ENCODE measurements around the gene C3orf62. TPM values are rescaled to one million over a fixed set of nuclear protein-coding genes. Genes with fewer than 3 reads are reported as not detected.
"Not testable (repeated sequence)": the region's sequence is repeated elsewhere in the genome, so short reads cannot be mapped to it uniquely, and the experiment has no call there.

C3orf62 gene
- total RNA-seq, 2 donors from 2014 or later = 3.2 to 3.4 TPM

DNA sequence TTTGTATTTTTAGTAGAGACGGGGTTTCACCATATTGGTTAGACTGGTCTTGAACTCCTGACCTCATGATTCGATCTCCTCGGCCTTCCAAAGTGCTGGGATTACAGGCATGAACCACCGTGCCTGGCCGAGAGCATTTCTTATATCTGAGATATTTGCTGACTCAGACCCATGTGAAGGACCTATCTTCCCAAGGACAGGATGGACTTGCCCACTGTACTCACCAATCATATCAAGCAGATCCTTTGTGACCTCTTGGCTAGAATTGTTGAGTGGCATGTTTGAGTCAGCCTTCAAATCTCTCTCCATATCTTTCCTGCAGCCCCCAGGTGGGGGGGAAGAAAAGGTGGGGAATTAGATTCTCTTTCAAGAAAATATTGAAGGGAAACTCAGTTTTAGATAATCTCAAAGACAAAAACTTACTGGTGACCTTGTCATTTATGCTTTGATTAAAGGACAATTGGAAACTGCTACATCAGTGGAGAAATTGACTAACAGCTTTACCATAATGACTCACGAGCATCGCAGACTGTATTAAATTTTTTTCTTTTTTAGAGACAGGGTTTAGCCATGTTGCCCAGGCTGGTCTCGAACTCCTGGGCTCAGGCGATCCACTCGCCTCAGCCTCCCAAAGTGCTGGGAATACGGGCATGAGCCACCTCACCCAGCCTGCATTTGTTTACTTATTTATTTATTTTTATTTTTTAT lies 3.1 kb downstream of the C3orf62 start:
- DNase-seq = no peak
- ATAC-seq = no peak
- intact Hi-C loops (cut with DNase I) = no loop called here

DNA sequence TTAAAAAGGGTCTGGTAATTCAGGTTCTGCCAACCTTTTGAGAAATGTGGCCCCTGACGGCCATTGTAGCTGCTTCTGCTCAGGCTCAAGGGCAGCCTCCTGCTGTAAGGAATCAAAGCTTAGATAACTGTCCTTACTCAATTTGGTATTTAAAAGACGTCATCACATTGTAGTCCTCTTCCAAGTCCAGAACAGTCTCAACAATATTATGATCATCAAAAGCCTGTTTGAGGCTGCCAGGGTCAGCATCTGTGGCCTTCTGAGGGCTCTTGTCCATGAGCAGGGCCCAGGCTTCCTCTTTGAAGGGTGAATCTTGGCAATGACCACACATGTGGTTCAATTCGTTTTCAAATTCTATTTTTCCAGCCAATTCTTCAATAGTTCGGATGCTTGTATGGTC lies 6.0 kb downstream of the C3orf62 start:
- intact Hi-C loops (cut with DNase I) = no loop called here
- ATAC-seq (no peak), DNase-seq (no peak)

DNA sequence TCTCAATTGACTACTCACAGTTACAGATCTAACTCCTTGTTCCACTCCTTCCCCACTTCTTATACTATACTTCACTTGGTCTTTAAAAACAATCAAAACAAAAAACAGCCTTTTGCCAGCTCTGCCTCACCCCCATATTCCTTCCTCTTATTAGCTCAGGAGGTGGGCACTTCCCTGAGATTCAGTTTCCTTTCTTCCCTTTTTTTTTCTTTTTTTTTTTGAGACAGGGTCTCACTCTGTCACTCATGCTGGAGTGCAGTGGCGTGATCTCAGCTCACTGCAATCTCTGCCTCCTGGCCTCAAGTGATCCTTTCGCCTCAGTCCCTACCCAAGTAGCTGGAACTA lies 6.9 kb downstream of the C3orf62 start:
- DNase-seq (no peak), ATAC-seq (no peak)
- intact Hi-C loops (cut with DNase I) = no loop called here

DNA sequence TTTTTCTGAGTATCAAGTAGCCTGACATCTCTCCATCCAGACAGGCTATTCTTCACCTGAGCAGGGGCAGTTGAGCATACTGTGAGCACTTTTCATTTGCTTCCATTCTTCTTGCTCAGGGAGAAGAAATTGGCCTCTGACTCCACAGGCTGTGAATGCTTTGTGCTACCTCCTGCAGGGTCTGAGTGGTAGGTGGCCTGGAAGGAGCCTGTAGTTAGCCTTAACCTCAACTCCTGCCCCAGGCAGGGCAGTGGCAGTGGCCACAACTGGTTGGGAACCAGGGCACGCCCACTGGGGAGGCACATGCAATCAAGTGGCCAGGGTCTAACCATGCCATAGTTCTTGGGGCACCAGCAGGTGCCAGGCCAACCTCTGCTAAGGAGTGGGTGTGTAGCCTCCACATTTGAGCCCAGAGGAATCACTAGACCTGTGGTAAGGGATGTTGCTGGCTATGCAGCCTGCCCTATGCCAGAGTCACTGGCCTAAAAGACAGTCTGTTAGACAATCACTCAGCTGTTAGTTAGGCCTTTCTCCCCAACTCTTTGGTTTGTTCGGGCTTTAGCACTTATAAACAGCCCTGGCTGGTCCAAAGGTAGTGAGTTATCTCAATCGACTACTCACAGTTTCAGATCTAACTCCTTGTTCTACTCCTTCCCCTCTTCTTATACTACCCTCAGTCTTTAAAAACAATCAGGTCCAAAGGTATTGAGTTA lies 7.4 kb downstream of the C3orf62 start:
- intact Hi-C loops (cut with DNase I) = no loop called here
- no peak for DNase-seq
- no peak for ATAC-seq

DNA sequence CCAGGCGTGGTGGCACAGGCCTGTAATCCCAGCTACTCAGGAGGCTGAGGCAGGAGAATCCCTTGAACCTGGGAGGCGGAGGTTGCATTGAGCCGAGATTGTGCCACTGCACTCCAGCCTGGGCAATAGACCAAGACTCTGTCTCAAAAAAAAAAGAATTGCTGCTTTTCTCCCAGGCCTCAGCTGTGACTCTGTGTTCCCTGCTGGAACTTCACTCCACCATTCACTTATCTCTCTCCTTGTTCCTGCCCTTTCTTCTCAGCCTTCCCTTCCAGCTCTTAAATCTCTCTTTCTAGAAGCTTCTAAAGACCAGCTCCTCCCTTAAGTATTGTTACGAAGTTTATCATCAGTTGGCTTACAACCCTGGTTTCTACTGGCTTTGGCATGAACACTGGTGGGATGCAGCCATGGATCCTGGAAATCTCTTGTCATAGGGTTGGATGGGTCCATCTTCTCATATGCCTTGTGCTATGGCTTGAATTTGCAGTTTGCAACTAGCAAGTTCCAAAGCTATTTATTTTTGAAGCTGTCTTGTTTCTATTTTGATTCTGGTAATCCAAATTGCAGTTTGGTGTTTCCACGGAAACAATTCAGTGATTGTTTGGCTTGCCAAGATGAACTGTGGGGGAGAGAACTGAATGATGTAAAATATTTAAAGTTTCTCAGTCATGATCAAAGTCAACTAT lies 10.5 kb downstream of the C3orf62 start:
- no peak for DNase-seq
- intact Hi-C loops (cut with DNase I) = no loop called here
- peak; percentile 26 to 36 for ATAC-seq

DNA sequence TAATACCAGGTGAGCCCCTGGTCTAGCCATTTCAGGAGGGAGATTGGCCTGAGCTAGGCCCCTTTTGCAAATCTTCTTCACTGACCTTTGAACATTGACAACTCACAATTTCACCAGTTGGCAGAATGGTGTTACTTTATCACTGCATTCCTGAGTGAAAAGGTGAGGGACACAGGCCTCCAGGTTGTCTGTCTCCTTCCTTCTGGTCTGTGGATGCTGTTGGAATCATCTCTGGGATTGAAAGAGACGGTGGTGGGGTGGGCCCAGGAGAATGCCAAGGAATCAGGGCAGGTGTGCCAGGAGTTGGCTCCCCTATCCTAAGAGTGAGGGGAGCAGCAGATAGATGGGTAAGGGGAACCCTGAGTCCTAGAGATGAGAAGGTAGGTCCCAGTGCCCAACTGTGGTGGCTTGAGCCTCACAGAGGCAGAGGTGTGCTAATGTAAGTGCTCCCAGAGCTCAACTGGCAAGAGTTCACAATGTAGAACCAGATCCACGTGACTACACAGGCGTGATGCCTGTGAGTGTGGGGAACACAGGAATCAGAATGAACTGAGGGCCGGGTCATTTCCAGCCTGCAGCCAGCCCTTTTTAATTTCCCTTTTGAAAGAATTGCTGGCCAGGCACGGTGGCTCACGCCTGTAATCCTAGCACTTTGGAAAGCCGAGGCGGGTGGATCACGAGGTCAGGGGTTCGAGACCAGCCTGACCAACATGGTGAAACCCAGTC lies 11.2 kb downstream of the C3orf62 start:
- no peak for DNase-seq
- peak in 1 of 2 donors; percentile 39 for ATAC-seq
- intact Hi-C loops (cut with DNase I) = no loop called here

DNA sequence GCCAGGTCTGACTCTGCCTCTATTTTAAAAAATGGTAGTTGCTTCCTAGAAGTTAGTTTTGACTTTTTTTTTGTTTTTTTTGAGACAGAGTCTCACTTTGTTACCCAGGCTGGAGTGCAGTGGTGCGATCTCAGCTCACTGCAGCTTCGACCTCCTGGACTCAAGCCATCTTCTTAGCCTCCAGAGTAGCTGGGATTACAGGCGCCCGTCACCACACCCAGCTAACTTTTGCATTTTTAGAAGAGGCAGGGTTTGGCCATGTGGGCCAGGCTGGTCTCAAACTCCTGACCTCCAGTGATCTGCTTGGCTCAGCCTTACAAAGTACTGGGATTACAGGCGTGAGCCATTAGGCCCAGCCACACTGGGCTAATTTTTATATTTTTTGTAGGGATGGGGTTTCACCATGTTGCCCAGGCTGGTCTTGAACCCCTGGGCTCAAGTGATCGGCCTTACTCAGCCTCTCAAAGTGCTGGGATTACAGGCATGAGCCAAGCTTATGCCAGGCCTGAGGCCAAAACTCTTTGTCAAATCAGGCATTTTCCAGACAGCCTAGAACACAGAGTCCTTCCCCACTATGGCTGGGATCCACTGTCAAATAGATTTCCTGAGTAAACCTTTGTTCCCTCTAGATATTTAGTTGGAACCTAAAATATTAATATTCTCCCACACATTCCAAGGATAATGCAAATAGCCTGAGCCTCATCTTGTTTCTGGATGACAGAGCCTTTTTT lies 13.7 kb downstream of the C3orf62 start:
- intact Hi-C loops (cut with DNase I) = no loop called here
- DNase-seq (no peak), ATAC-seq (peak in 1 of 2 donors; percentile 21)

DNA sequence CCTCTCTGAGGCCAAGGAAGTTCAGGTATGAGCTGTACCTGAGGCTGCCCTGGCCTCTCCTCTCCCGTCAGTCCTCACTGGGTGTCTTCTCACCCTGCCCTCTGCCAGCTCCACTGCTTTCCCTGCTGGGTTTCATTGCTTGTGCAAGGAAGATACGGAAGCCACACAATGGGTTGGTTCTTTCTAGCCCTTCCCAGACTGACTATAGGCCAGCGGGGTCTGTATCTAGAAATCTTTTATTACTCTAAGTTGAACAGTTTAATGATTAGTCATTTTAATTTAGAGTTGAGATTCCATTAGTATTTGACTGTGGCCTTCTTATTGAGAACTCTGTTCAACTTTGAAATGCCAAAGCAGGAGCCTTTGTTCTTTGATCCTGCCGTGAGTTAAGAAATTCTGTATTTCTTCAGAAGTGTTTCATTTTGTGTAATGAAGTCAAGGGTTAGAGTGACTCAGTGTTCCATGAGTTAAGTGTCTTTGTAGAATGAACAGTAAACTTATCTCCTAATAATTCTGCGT lies 16.2 kb downstream of the C3orf62 start:
- intact Hi-C loops (cut with DNase I) = no loop called here
- ATAC-seq (no peak), DNase-seq (no peak)

DNA sequence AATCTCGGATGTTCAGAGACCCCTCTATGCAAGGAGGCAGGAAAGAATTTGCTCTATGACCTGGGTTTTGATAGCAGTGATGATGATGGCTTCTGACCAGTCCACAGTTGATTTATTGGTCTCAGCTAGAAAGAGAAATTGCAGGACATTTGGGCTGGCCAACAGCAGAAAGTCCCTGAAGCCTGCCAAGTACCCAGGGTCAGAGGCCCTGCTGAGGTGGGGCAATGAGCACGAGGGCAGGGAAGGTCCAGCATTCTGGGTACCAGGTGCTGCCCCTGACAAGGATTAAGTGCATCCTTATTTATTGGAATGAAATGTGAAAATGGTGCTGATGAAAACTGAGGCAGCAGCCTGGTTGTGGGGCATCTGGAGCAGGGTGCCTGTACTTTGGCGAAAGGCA lies 19.8 kb downstream of the C3orf62 start:
- DNase-seq (no peak), ATAC-seq (peak in 1 of 2 donors; percentile 48)
- intact Hi-C loops (cut with DNase I) = no loop called here

DNA sequence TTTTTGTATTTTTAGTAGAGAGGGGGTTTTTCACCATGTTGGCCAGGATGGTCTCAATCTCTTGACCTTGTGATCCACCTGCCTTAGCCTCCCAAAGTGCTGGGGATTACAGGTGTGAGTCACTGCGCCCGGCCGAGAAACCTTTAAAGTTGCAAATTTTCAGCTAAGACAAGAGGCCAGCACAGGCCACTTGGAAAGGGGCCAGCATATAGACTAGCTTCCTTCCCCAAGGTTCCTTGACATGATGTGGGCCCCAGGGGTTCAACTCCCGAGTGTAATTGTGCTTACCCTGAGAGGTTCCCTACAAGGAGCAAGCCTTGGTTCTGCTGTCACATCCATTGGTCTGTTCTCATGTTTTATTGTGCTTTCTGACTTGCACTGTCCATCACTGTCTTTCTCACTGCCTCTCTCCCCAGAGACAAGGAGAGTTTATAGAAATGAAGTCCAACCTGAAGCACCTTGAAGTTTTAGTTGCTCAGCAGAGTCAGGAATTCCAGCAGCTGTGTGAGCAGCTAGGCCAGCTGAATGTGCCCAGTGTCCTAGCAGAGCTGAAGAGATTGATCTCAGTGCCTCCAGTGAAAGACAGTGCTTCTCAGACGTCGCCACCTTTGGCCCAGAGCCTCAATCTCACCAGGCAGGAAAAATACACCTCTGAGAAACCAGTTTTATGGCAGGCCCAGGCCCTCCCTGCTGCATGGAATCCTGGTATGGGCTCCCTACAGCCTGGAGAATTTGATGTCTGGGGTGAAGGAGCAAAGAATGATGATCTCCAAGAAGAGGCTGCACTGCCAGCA lies 21.1 kb downstream of the C3orf62 start:
- intact Hi-C loops (cut with DNase I) = no loop called here
- ATAC-seq (no peak), DNase-seq (no peak)

DNA sequence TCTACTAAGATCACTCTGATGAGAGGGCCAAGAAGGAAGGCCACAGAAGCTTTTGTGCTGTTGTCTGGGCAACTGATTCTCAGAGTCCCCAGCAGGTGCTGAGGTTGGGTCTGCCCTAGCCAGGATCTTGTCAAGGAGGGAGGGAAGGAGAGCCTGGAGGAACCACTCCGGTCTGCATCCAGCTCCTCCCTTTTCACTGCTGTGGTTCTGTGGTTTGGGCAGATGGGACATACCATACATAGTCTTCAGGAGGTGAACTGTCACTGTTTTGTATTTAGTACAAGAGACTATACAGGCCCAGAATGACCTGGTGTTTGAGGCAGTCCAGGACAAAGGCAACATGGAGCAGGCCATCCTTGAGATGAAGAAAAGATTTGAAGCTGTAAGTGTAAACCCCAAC lies 21.9 kb downstream of the C3orf62 start:
- intact Hi-C loops (cut with DNase I) = no loop called here
- ATAC-seq = no peak
- DNase-seq = no peak

DNA sequence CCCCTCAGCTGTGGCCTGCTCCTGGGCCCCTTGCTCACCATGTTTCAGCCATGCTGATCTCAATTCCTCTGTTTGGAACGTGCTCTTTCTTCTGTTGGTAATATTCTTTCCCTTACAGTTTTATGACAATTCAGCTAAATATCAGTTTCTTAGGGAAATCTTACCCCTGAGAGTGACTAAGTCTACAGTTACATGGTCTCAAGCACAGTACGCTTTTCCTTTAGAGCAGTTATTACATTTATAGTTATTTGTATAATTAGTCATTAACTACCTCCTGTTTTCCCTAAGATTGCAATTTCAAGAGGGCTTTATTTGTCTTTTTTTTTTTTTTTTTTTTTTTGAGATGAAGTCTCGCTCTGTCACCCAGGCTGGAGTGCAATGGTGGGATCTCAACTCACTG lies 23.5 kb downstream of the C3orf62 start:
- intact Hi-C loops (cut with DNase I) = no loop called here
- DNase-seq (no peak), ATAC-seq (no peak)

DNA sequence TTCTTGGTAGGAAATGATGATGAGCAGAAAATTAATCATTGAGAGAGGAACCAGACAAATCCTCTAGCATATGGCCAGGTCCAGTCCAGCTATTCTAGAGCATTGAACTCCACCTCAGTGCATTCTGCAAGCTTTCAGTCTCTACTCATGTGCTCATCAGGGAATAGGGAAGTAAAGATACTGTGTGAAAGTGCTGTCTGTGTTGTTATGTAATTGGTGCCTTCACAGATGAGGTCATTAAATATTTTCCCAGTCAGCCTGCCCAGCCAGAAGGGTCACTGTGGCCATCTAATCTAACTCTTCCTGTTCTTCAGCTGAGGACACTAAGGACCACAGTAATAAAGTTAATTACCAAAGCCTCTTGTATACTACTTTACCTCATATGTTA lies 28.2 kb downstream of the C3orf62 start:
- intact Hi-C loops (cut with DNase I) = no loop called here

DNA sequence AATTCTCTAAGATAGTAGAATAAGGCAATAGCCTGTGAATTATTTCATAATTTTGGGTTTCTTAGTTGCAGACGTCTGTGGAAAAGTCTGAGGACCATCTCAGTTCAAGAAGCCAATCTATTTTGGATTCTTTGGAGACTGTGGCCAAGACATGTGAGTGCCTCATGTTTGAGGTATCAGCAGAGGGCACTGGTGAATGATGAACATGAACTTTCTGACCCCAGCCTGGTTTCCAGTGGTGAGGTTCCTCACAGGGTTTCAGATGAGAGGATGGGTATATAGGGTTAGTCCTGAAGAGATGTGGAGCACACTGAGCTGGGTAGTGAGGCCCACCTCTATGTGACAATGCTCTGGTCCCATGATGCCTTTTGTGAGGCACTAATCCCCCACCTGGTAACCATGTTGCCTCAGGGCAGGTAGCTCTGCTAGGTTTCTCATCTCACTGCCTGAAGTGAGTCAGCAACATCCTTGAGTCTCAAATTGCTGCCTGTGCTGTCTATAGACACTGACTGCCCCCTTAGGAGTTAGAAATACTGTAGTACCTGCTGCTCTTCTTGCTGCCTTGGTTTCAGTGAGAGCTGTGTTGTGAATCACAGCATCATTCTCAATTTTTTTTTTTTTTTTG lies 32.3 kb downstream of the C3orf62 start:
- ATAC-seq (peak in 1 of 2 donors; percentile 53), DNase-seq (no peak)
- intact Hi-C loops (cut with DNase I) = no loop called here

More for the DNA sequence above, 28.2 kb downstream of the C3orf62 start:
- ATAC-seq = peak; percentile 94 to 96
- DNase-seq = no peak

DNA sequence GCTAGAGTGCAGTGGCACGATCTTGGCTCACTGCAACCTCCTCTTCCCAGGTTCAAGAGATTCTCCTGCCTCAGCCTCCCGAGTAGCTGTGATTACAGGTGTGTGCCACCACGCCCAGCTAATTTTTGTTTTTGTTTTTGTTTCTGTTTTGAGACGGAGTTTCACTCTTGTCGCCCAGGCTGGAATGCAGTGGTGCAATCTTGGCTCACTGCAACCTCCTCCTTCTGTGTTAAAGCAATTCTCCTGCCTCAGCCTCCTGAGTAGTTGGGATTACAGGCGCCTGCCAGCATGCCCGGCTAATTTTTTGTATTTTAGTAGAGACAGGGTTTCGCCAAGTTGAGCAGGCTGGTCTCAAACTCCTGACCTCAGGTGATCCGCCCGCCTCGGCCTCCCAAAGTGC lies 36.9 kb downstream of the C3orf62 start:
- intact Hi-C loops (cut with DNase I); DNase-seq; ATAC-seq: not testable (repeated sequence)

DNA sequence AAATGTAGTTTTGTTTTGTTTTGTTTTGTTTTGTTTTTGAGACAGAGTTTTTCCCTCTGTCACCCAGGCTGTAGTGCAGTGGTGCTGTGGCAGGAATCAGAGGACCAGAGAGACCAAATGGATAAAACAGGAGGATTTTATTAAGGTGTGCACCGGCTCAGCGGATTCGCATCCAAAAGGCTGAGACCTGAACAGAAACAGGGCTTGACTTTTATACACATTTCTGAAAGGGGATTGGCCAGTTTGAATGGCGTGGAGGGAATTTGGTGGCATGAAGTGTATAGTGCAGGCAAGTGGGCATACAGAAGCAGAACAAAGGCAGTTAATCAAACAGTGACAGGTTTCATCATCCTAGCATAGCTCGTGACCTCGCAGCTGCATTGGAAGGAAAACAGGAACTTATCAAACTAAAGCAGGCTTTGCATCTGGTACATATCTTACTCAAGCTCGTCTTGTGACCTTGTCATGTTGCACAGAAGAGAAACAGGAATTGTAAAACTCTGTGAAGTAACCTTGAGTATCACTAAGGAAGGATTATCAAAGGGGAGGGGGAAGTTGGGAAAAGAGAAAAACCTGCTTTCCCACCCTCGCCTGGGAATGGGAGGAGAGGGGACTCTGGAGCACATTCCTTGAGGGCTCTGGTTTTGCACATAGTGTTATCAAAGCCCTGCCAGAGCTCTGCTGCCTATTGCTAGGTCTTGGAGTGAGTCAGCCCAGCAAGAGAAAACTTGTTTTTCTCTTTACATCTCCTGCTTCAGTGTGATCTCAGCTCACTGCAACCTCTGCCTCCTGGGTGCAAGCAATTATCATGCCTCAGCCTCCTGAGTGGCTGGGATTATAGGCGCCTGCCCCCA lies 38.5 kb downstream of the C3orf62 start:
- intact Hi-C loops (cut with DNase I) = no loop called here
- ATAC-seq (peak; percentile 85 to 86), DNase-seq (no peak)

DNA sequence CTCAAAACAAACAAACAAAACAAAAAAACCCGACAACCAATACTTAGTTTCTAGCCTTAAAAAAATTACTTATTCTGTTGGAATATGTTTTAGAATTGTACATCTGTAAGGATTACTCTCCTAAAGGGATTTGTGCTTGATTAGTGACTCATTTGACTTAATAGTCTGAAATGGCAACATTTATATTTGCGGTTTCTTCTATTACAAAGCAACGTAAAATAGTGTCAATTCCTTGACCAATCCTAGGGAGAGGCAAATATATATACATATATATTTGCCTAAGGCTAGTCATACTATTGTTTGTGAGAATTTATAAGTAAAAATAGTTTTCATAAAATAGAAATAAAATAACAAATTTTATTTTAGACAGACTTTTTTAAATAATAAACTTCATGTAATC lies 39.7 kb downstream of the C3orf62 start:
- no peak for ATAC-seq
- no peak for DNase-seq
- intact Hi-C loops (cut with DNase I) = no loop called here
